GM12875 (cell line): ENCODE data around the gene ICOS.

Experiments used
- H3K4me3 ChIP-seq: one replicate; pipeline ENCODE4 v1.5.1; 2011; ENCODE audit warnings: low read depth, low read length, control low read depth
- TF ChIP-seq, protein P1 (sequence below): IDR thresholded peaks from 2 replicates; pipeline ENCODE4 v1.5.1; 2011; ENCODE audit warnings: low read depth, mild to moderate bottlenecking, control low read depth, inconsistent platforms, low read length, moderate library complexity, borderline replicate concordance; ENCODE audit not compliant: insufficient read depth

Gene ICOS

GRCh38 chr2:203905656-203906055, 30.9 kb upstream of the ICOS start:
- TF ChIP-seq, protein P1, sequence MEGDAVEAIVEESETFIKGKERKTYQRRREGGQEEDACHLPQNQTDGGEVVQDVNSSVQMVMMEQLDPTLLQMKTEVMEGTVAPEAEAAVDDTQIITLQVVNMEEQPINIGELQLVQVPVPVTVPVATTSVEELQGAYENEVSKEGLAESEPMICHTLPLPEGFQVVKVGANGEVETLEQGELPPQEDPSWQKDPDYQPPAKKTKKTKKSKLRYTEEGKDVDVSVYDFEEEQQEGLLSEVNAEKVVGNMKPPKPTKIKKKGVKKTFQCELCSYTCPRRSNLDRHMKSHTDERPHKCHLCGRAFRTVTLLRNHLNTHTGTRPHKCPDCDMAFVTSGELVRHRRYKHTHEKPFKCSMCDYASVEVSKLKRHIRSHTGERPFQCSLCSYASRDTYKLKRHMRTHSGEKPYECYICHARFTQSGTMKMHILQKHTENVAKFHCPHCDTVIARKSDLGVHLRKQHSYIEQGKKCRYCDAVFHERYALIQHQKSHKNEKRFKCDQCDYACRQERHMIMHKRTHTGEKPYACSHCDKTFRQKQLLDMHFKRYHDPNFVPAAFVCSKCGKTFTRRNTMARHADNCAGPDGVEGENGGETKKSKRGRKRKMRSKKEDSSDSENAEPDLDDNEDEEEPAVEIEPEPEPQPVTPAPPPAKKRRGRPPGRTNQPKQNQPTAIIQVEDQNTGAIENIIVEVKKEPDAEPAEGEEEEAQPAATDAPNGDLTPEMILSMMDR: no peak
- no peak overlapping the region for H3K4me3 ChIP-seq

GRCh38 chr2:203908066-203908796, 28.3 kb upstream of the ICOS start:
- TF ChIP-seq, protein P1: no peak

DNA sequence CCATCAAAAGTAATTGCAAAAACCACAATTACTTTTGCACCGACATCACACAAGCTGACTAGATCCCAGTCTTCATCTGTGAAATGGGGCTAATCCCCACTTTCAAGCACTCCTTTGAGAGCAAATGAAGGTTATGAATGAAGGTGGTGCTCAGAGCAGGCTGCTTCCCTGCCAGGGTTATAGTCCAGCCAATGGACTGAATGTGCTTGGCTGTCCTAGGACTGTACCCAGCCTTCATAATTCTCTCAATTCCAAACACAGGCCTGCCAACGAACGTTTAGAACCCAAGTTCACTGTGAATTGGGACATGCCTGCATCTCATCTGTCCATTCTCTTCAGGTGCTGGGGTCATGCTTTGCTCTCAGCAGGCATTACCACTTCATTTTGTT, 27.8 kb upstream of the ICOS start:
- H3K4me3 ChIP-seq: no peak overlapping the region
- TF ChIP-seq, protein P1: no peak

More at GRCh38 chr2:203908066-203908796, 28.3 kb upstream of the ICOS start:
- H3K4me3 ChIP-seq: no peak overlapping the region

GRCh38 chr2:203909261-203909967, 27.1 kb upstream of the ICOS start:
- TF ChIP-seq, protein P1: peak; percentile 43; the same call in 1 of the 2 replicates
- H3K4me3 ChIP-seq: no peak overlapping the region

DNA sequence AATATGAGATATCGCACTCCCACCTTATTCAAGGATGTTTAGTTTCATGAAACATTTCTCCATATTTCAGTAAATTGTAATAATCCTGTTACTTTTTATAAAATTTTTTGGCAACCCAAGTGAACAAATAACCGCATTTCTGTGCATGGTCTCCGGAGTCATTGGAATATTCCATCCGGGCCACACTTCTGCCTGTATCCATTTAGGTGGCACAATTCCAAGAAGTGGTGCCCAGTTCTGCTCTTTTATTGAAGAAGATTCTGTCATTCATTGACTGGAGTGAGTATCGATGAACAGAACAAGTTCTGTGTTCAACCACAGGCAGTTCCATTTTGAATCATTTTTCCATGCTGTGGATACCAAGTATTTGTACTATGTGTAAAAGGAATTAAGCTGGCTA, 26.6 kb upstream of the ICOS start:
- no peak overlapping the region for H3K4me3 ChIP-seq
- TF ChIP-seq, protein P1: no peak

GRCh38 chr2:203913947-203914346, 22.6 kb upstream of the ICOS start:
- TF ChIP-seq, protein P1: no peak
- no peak overlapping the region for H3K4me3 ChIP-seq
